ENCODE data around the gene HOXA2.

Gene HOXA2

DNA sequence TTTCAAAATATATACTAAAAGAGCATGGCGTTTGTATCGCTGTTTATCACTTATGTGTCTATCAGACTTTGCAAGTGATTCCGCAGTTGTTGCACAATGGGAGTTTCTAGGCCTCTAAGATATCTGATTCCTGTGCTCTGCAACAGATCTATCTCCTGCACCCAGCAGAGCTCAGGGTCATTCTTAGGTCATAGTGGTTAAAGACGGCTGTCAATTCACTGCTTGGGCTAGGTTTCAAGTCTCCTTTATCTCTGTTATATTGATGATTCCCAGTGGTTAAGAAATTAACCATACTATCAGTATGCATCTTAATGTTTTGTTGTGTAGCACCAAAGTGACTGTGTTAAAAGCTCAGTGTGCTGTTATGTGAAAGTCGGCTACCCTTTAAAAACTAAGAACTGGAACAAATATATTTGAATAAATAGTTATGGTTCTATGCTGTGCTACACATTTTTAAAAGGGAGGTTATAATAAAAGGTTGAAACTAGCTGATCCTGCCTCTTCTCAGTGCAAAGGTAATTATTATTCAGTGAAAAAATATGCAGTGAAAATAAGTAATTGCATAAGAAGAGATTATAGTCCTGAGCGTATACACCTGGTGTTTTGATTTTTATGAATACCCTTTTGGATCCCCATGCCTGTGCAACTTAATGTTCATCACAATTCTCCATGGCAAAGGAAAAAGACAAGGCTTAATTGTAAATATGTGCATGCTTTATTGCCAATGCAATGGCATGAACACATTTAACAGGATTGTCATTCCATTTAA is 30.7 kb downstream of the HOXA2 start:
- H3K9me3 Mint-ChIP-seq, result no peaks in the 10 kb centered on the region
- no peaks in the 10 kb centered on the region for H3K4me1 Mint-ChIP-seq (ENCODE audit: low read depth)
- H3K4me3 Mint-ChIP-seq, result no peak overlapping the region

DNA sequence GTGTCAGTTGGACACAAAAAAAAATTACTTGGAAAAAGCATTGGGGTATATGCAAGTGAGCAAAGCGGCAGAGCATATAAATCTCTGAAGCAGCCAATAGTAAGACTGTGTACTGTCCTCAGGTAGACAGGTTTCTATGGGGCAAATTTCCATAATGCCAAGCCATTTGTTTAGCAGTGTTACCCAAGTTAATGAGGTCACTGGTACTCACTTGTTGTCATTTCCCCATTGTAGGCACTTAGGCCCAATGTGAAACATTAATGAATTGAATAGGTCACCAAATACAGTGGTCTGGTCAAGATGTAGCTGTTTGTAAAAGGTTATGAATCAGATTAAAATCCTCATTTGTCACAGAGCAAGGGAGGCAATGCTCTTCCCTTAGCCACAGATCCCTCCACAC is 34.2 kb downstream of the HOXA2 start:
- no peak for DNase-seq
- Mint-ChIP-seq H3K36me3 (ENCODE audit: low read depth) (no peaks in the 10 kb centered on the region), H3K27me3 (peaks cover 12% of the 10 kb centered on the region), H3K4me3 (no peak overlapping the region), H3K4me1 (ENCODE audit: low read depth) (no peaks in the 10 kb centered on the region), H3K9me3 (no peaks in the 10 kb centered on the region), H3K27ac (no peak overlapping the region)

More for the DNA sequence above, 30.7 kb downstream of the HOXA2 start:
- Mint-ChIP-seq H3K27me3 (peaks cover 17% of the 10 kb centered on the region), H3K27ac (no peak overlapping the region), H3K36me3 (ENCODE audit: low read depth) (no peaks in the 10 kb centered on the region)
- DNase-seq, result no peak

DNA sequence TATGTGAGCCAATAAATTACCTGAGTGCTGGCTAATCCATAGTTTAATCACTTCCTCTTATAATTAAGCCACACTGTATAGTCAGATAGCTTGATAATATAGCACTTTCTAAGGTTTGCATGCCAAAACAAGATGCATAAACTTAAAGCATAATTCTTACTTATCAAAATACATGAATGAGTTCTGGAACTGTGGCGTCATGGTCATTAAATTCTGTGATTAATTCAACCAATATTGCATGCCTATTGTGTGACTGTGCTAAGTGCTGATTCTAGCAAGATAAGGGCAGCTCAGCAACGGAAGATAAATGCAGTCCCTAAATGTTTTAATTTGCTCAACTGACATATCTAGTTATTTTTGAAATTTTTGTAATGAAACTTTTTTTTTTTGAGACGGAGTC is 36.3 kb downstream of the HOXA2 start:
- Mint-ChIP-seq H3K4me3 (no peak overlapping the region), H3K27me3 (peaks cover 5% of the 10 kb centered on the region), H3K36me3 (ENCODE audit: low read depth) (no peaks in the 10 kb centered on the region), H3K4me1 (ENCODE audit: low read depth) (no peaks in the 10 kb centered on the region), H3K27ac (no peak overlapping the region), H3K9me3 (no peaks in the 10 kb centered on the region)
- DNase-seq, result no peak

DNA sequence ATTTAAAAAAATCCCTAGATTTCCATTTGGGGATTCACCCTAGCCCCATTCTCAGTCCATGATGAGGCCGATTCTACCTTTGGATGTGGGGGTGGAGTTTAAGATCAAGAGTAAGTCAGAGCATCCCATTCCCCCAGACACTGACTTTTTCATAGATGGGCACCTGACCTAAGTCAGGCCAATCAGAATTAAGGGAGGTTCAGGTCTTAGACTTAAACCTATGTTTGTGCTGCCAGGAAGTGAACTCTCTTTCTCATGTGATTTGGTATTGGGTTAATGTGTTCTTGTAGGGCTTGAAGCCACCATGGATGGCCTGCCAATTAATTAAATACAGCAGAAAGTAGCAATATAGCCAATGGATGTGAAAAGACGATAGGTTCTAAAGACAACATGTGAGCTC is 36.8 kb downstream of the HOXA2 start:
- no peak for DNase-seq
- H3K9me3 Mint-ChIP-seq, result no peaks in the 10 kb centered on the region
- H3K36me3 Mint-ChIP-seq (ENCODE audit: low read depth), result no peaks in the 10 kb centered on the region
- no peaks in the 10 kb centered on the region for H3K4me1 Mint-ChIP-seq (ENCODE audit: low read depth)
- no peak overlapping the region for H3K27ac Mint-ChIP-seq
- peaks cover 5% of the 10 kb centered on the region for H3K27me3 Mint-ChIP-seq
- H3K4me3 Mint-ChIP-seq, result no peak overlapping the region

DNA sequence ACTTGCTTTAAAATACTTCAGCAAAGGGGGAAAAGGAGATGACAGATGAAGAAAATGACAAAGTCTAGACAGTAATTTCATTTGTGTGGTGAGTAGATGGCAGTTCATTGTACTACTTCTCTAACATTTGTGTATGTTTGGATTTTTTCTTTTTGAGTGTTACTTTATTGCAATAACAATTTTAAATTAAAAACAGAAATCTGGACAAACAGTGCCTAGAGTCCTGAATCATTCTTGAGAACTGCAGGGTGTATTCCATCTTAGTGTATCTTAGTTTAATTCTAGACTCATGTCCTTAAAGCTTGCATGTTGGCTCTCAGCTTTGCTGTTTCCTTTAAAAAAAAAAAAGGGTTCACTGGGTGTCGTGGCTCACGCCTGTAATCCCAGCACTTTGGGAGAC is 37.8 kb downstream of the HOXA2 start:
- peaks cover 5% of the 10 kb centered on the region for H3K27me3 Mint-ChIP-seq
- H3K4me1 Mint-ChIP-seq (ENCODE audit: low read depth), result no peaks in the 10 kb centered on the region
- H3K9me3 Mint-ChIP-seq, result no peaks in the 10 kb centered on the region
- no peak overlapping the region for H3K27ac Mint-ChIP-seq
- no peak overlapping the region for H3K4me3 Mint-ChIP-seq
- no peak for DNase-seq
- H3K36me3 Mint-ChIP-seq (ENCODE audit: low read depth), result no peaks in the 10 kb centered on the region

DNA sequence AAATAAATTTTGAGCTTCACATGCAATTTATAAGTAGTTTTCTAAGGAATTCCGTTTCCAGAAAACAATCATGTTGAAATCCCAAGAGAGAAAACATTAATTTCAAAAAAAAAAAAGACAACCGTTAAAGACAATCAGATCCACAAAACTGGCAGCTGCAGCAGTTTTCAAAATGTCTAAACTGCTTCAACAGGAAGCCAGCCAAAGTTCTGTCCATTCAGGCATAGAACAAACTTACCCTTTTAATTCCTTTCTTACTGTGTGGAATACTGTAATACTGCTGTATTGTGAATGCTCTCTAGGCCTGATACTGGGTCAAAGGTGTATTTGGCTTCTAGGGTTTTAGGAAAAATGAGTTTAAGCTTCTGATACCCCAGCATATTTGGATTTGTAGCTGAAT is 38.3 kb downstream of the HOXA2 start:
- Mint-ChIP-seq H3K4me1 (ENCODE audit: low read depth) (no peaks in the 10 kb centered on the region), H3K27ac (no peak overlapping the region)
- no peak for DNase-seq

DNA sequence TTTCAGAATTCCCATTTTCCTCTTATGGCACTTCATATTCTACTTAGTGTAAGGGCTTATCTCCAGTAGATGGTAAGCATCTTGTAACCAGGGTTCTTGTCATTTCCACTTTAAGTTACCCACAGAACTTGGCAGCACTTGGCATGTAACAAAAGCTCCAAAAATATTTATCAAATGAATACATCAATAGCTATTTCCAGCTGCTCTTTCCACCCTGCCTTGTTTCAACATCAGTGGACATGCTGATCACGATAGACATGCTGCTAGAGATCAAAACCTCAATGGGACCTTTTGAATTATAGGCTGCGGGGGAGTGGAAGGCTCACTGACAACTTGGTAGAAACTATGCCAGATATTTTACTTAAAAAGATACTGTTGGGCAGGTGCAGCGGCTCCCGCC is 39.5 kb downstream of the HOXA2 start:
- H3K4me3 Mint-ChIP-seq, result no peak overlapping the region
- no peaks in the 10 kb centered on the region for H3K4me1 Mint-ChIP-seq (ENCODE audit: low read depth)
- H3K27ac Mint-ChIP-seq, result no peak overlapping the region
- DNase-seq, result no peak
- H3K27me3 Mint-ChIP-seq, result peaks cover 10% of the 10 kb centered on the region
- no peaks in the 10 kb centered on the region for H3K9me3 Mint-ChIP-seq
- no peaks in the 10 kb centered on the region for H3K36me3 Mint-ChIP-seq (ENCODE audit: low read depth)

More for the DNA sequence above, 38.3 kb downstream of the HOXA2 start:
- no peaks in the 10 kb centered on the region for H3K36me3 Mint-ChIP-seq (ENCODE audit: low read depth)
- H3K4me3 Mint-ChIP-seq, result no peak overlapping the region
- peaks cover 9% of the 10 kb centered on the region for H3K27me3 Mint-ChIP-seq
- no peaks in the 10 kb centered on the region for H3K9me3 Mint-ChIP-seq

DNA sequence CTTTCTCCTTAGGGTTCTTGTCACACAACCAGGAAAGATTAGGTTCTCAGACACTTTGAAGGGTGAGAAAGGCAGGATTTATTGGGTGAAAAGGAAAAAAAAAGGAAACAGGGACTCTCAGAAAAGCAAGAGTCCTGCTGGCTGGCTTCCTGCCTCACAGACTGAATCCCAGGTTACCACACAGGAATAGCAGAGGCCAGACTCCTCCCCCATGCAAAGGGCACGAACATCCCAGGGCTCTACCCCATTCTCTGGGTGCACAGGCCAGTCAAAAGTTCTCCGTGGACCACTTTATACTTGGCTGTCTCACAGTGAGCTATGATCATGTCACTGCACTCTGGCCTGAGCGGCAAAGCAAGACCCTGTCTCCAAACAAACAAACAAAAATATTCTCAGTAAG is 49.3 kb downstream of the HOXA2 start:
- Mint-ChIP-seq H3K27ac (no peak overlapping the region), H3K36me3 (ENCODE audit: low read depth) (no peaks in the 10 kb centered on the region), H3K4me1 (ENCODE audit: low read depth) (no peaks in the 10 kb centered on the region), H3K27me3 (peaks cover 5% of the 10 kb centered on the region), H3K9me3 (no peaks in the 10 kb centered on the region), H3K4me3 (no peak overlapping the region)
- no peak for DNase-seq

DNA sequence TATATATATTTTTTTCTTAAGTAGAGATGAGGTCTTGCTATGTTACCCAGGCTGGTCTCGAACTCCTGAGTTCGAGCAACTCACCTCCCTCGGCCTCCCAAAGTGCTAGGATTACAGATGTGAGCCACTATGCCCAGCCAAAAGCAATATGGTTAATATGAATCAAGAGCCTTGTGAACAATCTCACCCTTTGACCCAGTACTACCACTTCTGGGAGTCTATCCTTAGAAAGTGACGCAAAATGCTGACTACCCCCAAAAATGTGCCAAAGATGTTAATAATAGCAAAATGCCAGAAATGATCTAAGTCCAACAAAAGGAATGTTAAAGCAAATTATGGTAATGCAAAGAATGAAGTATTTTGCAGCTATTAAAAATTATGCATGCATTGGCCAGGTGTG is 51.0 kb downstream of the HOXA2 start:
- DNase-seq, result no peak
- no peak overlapping the region for H3K4me3 Mint-ChIP-seq
- no peaks in the 10 kb centered on the region for H3K9me3 Mint-ChIP-seq
- no peaks in the 10 kb centered on the region for H3K36me3 Mint-ChIP-seq (ENCODE audit: low read depth)
- H3K4me1 Mint-ChIP-seq (ENCODE audit: low read depth), result no peaks in the 10 kb centered on the region
- no peaks in the 10 kb centered on the region for H3K27me3 Mint-ChIP-seq
- H3K27ac Mint-ChIP-seq, result no peak overlapping the region
